ENCODE measurements around the gene LRRN4. TPM values are rescaled to one million over a fixed set of nuclear protein-coding genes. Genes with fewer than 3 reads are reported as not detected.
A peak's percentile ranks its signal among the peaks of the same experiment; 100 is the strongest.

Gene LRRN4
- total and polyA plus RNA-seq, 9 of the 15 experiments (the other 6 are each of a cell fraction or from before 2014, with no cell fraction given), result not detected

GRCh38 chr20:6051505-6051904 is 2.4 kb downstream of the LRRN4 start:
- no TSS peak for BruUV-seq (replicated peaks)
- DNase-seq (ENCODE audit: extremely low read depth in 1 of 4, low spot score in 3 of 4) (no peak), FAIRE-seq (no peak), ATAC-seq (no peak)
- Histone ChIP-seq H3K4me2 (ENCODE audit: insufficient read depth, low read length) (no peak overlapping the region), H4K20me1 (replicated peaks; ENCODE audit: control insufficient read depth, insufficient read depth, low read length) (no peaks in the 10 kb centered on the region), H2AFZ (ENCODE audit: low read depth, low read length) (no peak overlapping the region), H3K9me3 (replicated peaks; ENCODE audit: control insufficient read depth, insufficient read depth, low read depth, low read length) (no peaks in the 10 kb centered on the region), H3K27me3 (ENCODE audit: control insufficient read depth in 2 of 2, insufficient read depth in 2 of 2, low read length in 2 of 2) (no peaks in the 10 kb centered on the region), H3K9ac (ENCODE audit: insufficient read depth in 1 of 2, low read depth in 2 of 2, low read length in 2 of 2) (no peak overlapping the region), H3K36me3 (ENCODE audit: control insufficient read depth, insufficient read depth, low read length) (no peaks in the 10 kb centered on the region), H3K27ac (ENCODE audit: extremely low read depth, low read depth, low read length) (no peak overlapping the region), H3K79me2 (ENCODE audit: control insufficient read depth, insufficient read depth, low read length) (no peaks in the 10 kb centered on the region), H3K4me3 (no peak overlapping the region), H3K9me1 (ENCODE audit: control insufficient read depth, insufficient read depth, low read length) (no peaks in the 10 kb centered on the region), H3K4me1 (replicated peaks in 1 of 2; ENCODE audit: control insufficient read depth in 2 of 2, insufficient read depth in 2 of 2, low read length in 2 of 2) (peaks cover 7 to 8% of the 10 kb centered on the region in 2 experiments; a peak in 4 of 5 replicates)
- in situ Hi-C loops (cut with MboI) (no loop called here), intact Hi-C loops (cut with micrococcal nuclease) (no loop called here)
- 33% methylated on average over 1 of the region's 5 CpGs for WGBS (ENCODE audit: insufficient coverage, low coverage, missing lambda C conversion rate)
- POLR2A ChIA-PET, result no interaction called here
- TF ChIP-seq BRCA1 (IDR thresholded peaks at IDR 0.05) (no peak), BRCA1 (CRISPR knock-in tag; IDR thresholded peaks at IDR 0.05) (no peak), SPI1 (IDR thresholded peaks at IDR 0.05; ENCODE audit: borderline replicate concordance, low read depth, low read length) (peak; percentile 73; the same call in 1 of the 2 replicates)
- TF ChIP-seq, protein P1, sequence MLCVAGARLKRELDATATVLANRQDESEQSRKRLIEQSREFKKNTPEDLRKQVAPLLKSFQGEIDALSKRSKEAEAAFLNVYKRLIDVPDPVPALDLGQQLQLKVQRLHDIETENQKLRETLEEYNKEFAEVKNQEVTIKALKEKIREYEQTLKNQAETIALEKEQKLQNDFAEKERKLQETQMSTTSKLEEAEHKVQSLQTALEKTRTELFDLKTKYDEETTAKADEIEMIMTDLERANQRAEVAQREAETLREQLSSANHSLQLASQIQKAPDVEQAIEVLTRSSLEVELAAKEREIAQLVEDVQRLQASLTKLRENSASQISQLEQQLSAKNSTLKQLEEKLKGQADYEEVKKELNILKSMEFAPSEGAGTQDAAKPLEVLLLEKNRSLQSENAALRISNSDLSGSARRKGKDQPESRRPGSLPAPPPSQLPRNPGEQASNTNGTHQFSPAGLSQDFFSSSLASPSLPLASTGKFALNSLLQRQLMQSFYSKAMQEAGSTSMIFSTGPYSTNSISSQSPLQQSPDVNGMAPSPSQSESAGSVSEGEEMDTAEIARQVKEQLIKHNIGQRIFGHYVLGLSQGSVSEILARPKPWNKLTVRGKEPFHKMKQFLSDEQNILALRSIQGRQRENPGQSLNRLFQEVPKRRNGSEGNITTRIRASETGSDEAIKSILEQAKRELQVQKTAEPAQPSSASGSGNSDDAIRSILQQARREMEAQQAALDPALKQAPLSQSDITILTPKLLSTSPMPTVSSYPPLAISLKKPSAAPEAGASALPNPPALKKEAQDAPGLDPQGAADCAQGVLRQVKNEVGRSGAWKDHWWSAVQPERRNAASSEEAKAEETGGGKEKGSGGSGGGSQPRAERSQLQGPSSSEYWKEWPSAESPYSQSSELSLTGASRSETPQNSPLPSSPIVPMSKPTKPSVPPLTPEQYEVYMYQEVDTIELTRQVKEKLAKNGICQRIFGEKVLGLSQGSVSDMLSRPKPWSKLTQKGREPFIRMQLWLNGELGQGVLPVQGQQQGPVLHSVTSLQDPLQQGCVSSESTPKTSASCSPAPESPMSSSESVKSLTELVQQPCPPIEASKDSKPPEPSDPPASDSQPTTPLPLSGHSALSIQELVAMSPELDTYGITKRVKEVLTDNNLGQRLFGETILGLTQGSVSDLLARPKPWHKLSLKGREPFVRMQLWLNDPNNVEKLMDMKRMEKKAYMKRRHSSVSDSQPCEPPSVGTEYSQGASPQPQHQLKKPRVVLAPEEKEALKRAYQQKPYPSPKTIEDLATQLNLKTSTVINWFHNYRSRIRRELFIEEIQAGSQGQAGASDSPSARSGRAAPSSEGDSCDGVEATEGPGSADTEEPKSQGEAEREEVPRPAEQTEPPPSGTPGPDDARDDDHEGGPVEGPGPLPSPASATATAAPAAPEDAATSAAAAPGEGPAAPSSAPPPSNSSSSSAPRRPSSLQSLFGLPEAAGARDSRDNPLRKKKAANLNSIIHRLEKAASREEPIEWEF (CRISPR knock-in tag; IDR thresholded peaks at IDR 0.05), result no peak
- TF ChIP-seq, protein P2, sequence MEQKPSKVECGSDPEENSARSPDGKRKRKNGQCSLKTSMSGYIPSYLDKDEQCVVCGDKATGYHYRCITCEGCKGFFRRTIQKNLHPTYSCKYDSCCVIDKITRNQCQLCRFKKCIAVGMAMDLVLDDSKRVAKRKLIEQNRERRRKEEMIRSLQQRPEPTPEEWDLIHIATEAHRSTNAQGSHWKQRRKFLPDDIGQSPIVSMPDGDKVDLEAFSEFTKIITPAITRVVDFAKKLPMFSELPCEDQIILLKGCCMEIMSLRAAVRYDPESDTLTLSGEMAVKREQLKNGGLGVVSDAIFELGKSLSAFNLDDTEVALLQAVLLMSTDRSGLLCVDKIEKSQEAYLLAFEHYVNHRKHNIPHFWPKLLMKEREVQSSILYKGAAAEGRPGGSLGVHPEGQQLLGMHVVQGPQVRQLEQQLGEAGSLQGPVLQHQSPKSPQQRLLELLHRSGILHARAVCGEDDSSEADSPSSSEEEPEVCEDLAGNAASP (IDR thresholded peaks at IDR 0.05), result no peak
- CTCF ChIA-PET (ENCODE audit: low intra/inter-chr PET ratio), result no interaction called here
